NK-92 (cell line): Measurements from ENCODE around the gene TCF7.

ENCODE experiments used
- DNase-seq: peaks from one replicate; lab custom pipeline; 2025; ENCODE audit not compliant: unreplicated experiment; lab: John Stamatoyannopoulos, UW

Gene TCF7

GRCh38 chr5:134176511-134177368, 62.3 kb downstream of the TCF7 start, which contains the start of gene SKP1:
TSS of gene SKP1 (minus strand) at chr5:134176950. CDS start at chr5:134174022, 2,928 bp downstream.
- DNase-seq, result no peak

GRCh38 chr5:134177369-134178095, 63.1 kb downstream of the TCF7 start:
- DNase-seq, result no peak

GRCh38 chr5:134178096-134178419, 63.6 kb downstream of the TCF7 start:
- DNase-seq, result no peak

DNA sequence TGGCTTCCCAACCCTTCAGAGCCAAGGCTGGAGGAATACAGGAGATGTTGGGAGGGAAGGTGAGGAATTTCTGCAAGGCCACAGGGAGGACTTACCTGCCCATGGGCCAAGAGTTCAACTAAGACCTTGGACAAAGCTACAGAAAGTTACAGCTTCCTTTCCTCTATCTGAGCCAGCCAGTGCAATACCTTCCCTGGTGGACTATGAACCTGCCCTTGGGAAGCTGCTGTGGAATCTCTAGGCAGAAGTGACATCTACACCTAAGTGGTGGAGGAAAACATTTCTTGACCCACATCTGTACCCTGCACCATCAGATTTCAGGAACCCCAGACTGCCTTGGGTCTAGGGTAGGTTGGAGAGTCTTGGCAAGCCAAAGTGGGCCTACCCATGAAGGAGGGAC, 69.0 kb downstream of the TCF7 start:
- DNase-seq, result no peak

GRCh38 chr5:134184155-134185135, 70.0 kb downstream of the TCF7 start:
- DNase-seq, result no peak

- no peak for DNase-seq
Measured at GRCh38 chr5:134188092-134188491, 73.6 kb downstream of the TCF7 start.

GRCh38 chr5:134189031-134189430, 74.5 kb downstream of the TCF7 start:
- DNase-seq, result no peak

DNA sequence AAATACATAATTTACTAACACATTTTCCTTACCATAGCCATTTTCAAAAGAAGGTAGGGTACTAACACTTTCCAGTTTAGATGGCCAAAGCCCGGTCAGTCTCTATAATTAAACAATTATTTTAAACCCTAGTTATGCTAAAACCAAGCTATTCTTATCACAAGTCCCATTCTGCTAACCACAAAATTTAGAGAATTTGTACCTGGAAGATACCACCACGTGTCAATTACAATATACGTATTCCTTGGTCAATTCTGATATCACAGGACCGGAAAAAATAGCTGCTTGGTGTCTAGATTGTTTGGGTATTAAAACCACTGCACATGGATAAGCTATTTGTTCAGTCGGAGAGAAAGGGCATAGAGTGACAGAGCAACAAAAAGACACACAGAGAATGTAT, 81.2 kb downstream of the TCF7 start:
- no peak for DNase-seq
